PC-9 (cell line): ENCODE measurements around the gene IL31RA.

Source experiments
- EZH2 ChIP-seq: fragments of 200-600 bp; sonication (generic); IDR thresholded peaks from 2 replicates; pipeline ENCODE4 v1.8.0; 2017; ENCODE audit warnings: antibody characterized with exemption, low read depth
- TF ChIP-seq, protein P1 (sequence below): fragments of 200-600 bp; sonication (generic); conservative IDR thresholded peaks from 2 replicates; pipeline ENCODE4 v1.6.1; 2017; ENCODE audit warnings: mixed run types, antibody characterized with exemption, mild to moderate bottlenecking, moderate library complexity

DNA sequence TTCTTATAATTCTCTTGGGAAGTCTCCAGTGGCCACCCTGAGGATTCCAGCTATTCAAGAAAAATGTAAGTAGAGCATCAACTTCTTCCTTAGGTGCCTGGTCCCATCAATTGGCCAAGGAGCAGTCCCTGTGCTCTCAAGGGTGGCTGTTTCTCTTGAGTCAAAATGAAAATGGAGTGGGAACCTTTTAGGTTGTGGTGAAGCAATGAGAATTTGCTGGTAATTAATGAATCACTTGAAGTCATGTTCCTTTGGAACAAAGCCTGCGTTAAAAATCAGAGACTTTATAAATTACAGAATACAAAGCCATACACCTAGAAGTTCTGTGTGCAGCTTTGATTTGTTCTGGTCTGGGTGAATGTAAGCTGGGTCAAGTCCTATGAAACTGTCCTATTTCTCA, 48.9 kb downstream of the IL31RA start:
- TF ChIP-seq, protein P1, sequence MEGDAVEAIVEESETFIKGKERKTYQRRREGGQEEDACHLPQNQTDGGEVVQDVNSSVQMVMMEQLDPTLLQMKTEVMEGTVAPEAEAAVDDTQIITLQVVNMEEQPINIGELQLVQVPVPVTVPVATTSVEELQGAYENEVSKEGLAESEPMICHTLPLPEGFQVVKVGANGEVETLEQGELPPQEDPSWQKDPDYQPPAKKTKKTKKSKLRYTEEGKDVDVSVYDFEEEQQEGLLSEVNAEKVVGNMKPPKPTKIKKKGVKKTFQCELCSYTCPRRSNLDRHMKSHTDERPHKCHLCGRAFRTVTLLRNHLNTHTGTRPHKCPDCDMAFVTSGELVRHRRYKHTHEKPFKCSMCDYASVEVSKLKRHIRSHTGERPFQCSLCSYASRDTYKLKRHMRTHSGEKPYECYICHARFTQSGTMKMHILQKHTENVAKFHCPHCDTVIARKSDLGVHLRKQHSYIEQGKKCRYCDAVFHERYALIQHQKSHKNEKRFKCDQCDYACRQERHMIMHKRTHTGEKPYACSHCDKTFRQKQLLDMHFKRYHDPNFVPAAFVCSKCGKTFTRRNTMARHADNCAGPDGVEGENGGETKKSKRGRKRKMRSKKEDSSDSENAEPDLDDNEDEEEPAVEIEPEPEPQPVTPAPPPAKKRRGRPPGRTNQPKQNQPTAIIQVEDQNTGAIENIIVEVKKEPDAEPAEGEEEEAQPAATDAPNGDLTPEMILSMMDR: no peak
- TF ChIP-seq EZH2: no peak
